Upper lobe of right lung (tissue), 1 donor: ENCODE results near the gene FRMD8. TPM values are rescaled to one million over a fixed set of nuclear protein-coding genes. Genes with fewer than 3 reads are reported as not detected.
A peak's percentile ranks its signal among the peaks of the same experiment; 100 is the strongest.

Experiments used
- ATAC-seq: fragments of 200-7000 bp; cut with Tn5 transposase; one replicate; pipeline ENCODE4 v1.9.1; 2020; ENCODE audit warnings: mild to moderate bottlenecking, moderate library complexity
- DNase-seq: peaks from one replicate; pipeline ENCODE4 v3.0.0-alpha.2; 2020
- H3K27ac ChIP-seq: fragments of 200-600 bp; one replicate; pipeline ENCODE4 v1.8.0; 2022
- H3K27me3 ChIP-seq: fragments of 200-600 bp; one replicate; pipeline ENCODE4 v1.8.0; 2022; ENCODE audit warnings: mild to moderate bottlenecking
- H3K36me3 ChIP-seq: fragments of 200-600 bp; one replicate; pipeline ENCODE4 v1.8.0; 2022
- H3K4me1 ChIP-seq: fragments of 200-600 bp; one replicate; pipeline ENCODE4 v1.8.0; 2022
- H3K4me3 ChIP-seq: fragments of 200-600 bp; one replicate; pipeline ENCODE4 v1.8.0; 2022; ENCODE audit warnings: mild to moderate bottlenecking
- H3K9me3 ChIP-seq: fragments of 200-600 bp; one replicate; pipeline ENCODE4 v1.8.0; 2022
- intact Hi-C: fragments of 100-400 bp; cut with DNase I; formaldehyde crosslinking; loops from one replicate; pipeline ENCODE4 v1.11.0; 2022
- total RNA-seq: library from RNA; stranded (reverse); fragmentation: NEBNext Ultra II Directional; extraction: Animal tissue kit (Norgen Biotek cat#: 25700); gene quantifications from one replicate; pipeline ENCODE4 v1.2.1, GENCODE V29; 2021
- TF ChIP-seq, protein P1 (sequence below): fragments of 200-600 bp; IDR thresholded peaks from one replicate; pipeline ENCODE4 v1.8.0; 2022; ENCODE audit warnings: antibody characterized with exemption
- donor health status: DM: no; HTN: yes; CAD: no; lungs with severe emphysema.

Gene FRMD8
- total RNA-seq, 1 donor from 2014 or later, result 37.1 TPM

- Histone ChIP-seq H3K4me1 (peaks cover 67% of the 10 kb centered on the region), H3K9me3 (no peaks in the 10 kb centered on the region), H3K4me3 (no peak overlapping the region), H3K27me3 (no peaks in the 10 kb centered on the region), H3K27ac (no peak overlapping the region), H3K36me3 (peaks cover 80% of the 10 kb centered on the region)
- ATAC-seq (no peak), DNase-seq (peak; percentile 36)
- TF ChIP-seq, protein P1, sequence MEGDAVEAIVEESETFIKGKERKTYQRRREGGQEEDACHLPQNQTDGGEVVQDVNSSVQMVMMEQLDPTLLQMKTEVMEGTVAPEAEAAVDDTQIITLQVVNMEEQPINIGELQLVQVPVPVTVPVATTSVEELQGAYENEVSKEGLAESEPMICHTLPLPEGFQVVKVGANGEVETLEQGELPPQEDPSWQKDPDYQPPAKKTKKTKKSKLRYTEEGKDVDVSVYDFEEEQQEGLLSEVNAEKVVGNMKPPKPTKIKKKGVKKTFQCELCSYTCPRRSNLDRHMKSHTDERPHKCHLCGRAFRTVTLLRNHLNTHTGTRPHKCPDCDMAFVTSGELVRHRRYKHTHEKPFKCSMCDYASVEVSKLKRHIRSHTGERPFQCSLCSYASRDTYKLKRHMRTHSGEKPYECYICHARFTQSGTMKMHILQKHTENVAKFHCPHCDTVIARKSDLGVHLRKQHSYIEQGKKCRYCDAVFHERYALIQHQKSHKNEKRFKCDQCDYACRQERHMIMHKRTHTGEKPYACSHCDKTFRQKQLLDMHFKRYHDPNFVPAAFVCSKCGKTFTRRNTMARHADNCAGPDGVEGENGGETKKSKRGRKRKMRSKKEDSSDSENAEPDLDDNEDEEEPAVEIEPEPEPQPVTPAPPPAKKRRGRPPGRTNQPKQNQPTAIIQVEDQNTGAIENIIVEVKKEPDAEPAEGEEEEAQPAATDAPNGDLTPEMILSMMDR, result no peak
- intact Hi-C loops, result no loop called here
Observed at GRCh38 chr11:65437436-65438227, 51.2 kb downstream of the FRMD8 start.

DNA sequence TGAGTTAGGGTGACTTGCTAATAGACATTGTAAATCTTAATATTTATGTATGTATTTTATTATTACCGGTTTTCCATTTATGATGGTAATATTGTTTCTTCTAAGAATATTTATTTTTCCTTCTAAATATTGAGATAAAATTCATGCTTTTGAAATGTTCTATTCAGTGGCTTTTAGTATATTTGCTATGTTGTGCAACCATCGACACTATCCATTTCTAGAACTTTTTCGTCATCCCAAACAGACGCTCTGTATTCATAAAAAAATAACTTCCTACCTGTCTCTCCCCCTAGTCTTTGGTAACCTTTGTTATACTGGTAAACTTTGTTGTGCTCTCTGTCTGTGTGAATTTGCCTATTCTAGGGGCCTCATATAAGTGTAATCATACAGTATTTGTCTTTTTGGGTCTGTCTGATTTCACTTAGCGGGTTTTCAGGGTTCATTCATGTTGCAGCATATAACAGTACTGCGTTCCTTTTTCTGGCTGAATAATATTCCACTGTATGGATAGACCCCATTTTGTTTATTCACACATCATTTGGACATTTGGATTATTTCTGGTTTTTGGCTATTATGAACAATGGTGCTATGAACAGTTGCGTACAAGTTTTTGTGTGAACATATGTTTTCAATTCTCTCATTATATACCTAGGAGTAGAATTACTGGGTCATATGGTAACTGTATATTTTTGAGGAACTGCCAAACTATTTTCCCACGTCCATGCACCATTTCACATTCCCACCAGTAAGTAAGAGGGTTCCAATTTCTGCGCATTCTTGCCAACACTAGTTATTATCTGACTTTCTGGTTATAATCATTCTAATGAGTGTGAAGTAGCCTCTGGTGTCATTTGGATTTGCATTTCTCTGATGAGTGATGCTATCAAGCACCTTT, 52.1 kb downstream of the FRMD8 start:
- Histone ChIP-seq H3K4me3 (no peak overlapping the region), H3K27me3 (no peaks in the 10 kb centered on the region), H3K36me3 (peaks cover 80% of the 10 kb centered on the region), H3K9me3 (no peaks in the 10 kb centered on the region), H3K27ac (no peak overlapping the region), H3K4me1 (peaks cover 58% of the 10 kb centered on the region)
- TF ChIP-seq, protein P1, result no peak
- DNase-seq (no peak), ATAC-seq (no peak)
- intact Hi-C loops, result no loop called here

DNA sequence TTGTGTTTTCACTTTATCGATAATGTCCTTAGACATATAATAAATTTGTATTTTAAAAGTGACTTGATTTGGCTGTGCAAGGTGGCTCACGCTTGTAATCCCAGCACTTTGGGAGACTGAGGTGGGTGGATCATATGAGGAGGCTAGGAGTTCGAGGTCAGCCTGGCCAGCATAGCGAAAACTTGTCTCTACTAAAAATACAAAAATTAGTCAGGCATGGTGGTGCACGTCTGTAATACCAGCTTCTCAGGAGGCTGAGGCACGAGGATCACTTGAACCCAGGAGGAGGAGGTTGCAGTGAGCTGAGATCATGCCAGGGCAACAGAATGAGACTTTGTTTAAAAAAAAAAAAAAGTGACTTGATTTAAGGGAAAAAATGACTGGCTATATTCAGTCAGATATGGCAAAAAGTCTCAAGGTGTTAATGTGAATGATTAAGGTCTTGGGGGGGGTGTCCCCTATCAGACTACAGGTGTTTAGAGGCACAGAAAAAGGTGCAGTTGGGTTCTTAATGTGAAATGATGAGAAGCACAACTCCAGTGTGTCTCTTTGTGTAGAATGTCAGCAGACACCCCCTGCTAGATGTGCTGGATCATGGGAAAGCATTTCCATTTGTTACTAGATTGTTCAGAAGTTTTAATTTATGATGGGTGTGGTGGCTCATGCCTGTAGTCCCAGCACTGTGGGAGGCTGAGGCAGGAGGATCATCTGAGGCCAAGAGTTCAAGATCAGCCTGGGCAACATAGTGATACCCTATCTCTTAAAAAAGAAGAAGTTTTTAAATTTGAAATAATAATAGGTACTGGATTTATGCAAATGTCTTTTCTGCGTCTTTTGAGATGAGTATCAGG, 53.1 kb downstream of the FRMD8 start:
- Histone ChIP-seq H3K27me3 (no peaks in the 10 kb centered on the region), H3K36me3 (peaks cover 78% of the 10 kb centered on the region), H3K9me3 (no peaks in the 10 kb centered on the region), H3K4me3 (no peak overlapping the region), H3K27ac (peak overlapping the region; percentile 5), H3K4me1 (peaks cover 48% of the 10 kb centered on the region)
- intact Hi-C loops, result no loop called here
- no peak for DNase-seq
- TF ChIP-seq, protein P1, result no peak
- ATAC-seq, result no peak

DNA sequence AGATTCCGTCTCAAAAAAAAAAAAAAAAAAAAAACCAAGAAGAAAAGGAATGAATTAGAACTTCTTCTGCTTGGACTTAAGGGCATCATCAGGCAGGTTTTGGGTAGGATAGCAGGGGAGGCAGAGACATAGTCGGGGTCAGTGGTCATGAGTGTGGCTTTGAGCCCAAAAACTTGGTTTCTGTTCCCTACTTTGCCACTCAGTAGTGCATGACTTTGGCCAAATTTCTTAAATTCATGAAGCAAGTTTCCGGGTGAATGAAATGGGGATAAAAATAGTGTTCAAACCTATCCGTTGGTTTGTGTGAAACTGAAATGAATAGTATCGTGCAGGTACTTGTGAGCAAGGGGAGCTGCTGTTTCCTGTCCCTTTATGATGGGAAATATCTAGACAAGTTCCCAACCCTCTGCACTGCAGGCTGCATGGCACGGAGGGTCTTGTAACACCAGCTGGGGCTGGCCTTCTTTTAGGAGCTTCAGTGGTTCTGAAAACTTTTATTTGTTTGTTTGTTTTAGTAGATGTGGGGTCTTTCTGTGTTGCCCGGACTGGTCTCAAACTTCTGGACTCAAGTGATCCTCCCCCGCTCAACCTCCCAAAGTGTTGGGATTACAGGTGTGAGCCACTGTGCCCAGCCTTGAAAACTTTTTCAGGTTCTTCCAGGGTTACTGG, 54.5 kb downstream of the FRMD8 start:
- intact Hi-C loops, result no loop called here

More for the DNA sequence above, 54.5 kb downstream of the FRMD8 start:
- Histone ChIP-seq H3K27ac (peak overlapping the region; percentile 15), H3K36me3 (peaks cover 69% of the 10 kb centered on the region), H3K4me3 (no peak overlapping the region), H3K27me3 (no peaks in the 10 kb centered on the region), H3K9me3 (no peaks in the 10 kb centered on the region), H3K4me1 (peaks cover 34% of the 10 kb centered on the region)
- DNase-seq (peak; percentile 37), ATAC-seq (peak; percentile 23)
- TF ChIP-seq, protein P1, result no peak
